ENCODE results near the gene GALNT6. TPM values are rescaled to one million over a fixed set of nuclear protein-coding genes. Genes with fewer than 3 reads are reported as not detected.

Gene GALNT6
- total and polyA plus RNA-seq, 2 donors (not counting 3 experiments of a cell fraction or from before 2014, with no cell fraction given), result 18.7 to 39.2 TPM

DNA sequence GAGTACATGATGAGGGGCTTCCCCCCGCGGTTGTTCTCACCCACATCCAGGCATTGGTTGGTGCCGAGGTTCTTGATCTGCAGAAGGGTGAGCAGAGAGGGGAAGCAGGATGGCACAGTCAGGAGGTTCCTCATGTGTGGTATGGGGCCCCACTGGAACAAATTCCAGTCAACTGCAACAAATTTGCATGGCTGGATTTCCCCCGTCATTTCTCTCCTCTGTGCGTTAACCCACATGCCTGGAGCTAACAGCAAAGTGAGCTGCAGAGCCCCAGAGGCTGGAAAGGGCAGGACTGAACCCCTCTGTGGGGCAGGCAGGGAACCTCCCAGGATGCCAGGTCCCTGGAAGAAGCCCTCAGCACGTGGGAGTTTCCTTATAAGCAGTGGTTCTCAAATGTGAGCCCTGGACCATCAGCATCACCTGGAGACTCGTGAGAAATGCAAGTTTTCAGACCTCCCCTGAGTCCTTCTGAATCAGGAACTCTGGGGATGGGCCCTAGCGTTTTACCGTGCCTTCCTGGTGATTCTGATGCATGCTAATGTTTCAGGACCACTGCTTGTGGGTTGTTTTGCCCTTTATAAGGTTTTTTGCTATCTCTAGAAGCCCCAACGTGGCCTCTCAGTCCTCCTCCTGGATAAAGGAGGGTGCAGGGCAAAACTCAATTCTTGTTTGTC, 33.7 kb downstream of the GALNT6 start:
- Histone ChIP-seq H3K36me3 (ENCODE audit: control insufficient read depth in 2 of 2, extremely low read depth in 1 of 2, insufficient read depth in 2 of 2, low read length in 2 of 2) (peaks cover 0 to 3% of the 10 kb centered on the region in 2 experiments), H2AFZ (ENCODE audit: low read depth, low read length) (no peak overlapping the region), H3K4me2 (ENCODE audit: insufficient read depth, low read length) (no peak overlapping the region), H3K27ac (ENCODE audit: insufficient read depth, low read depth, low read length) (no peak overlapping the region), H3K9me1 (replicated peaks; ENCODE audit: control insufficient read depth, extremely low read depth, insufficient read depth, low read length) (no peaks in the 10 kb centered on the region), H4K20me1 (replicated peaks; ENCODE audit: control insufficient read depth, extremely low read depth, insufficient read depth, low read length) (no peaks in the 10 kb centered on the region), H3K9me3 (replicated peaks; ENCODE audit: control insufficient read depth, insufficient read depth, low read length) (no peaks in the 10 kb centered on the region), H3K27me3 (ENCODE audit: control insufficient read depth in 2 of 2, insufficient read depth in 2 of 2, low read length in 2 of 2) (no peaks in the 10 kb centered on the region), H3K4me3 (replicated peaks in 1 of 3; ENCODE audit: insufficient read depth in 1 of 3, low read depth in 1 of 3, low read length in 3 of 3) (no peak overlapping the region), H3K4me1 (ENCODE audit: control insufficient read depth, extremely low read depth, insufficient read depth, low read length) (no peaks in the 10 kb centered on the region), H3K9ac (replicated peaks; ENCODE audit: extremely low read depth, insufficient read depth, low read length) (no peak overlapping the region), H3K79me2 (ENCODE audit: control insufficient read depth, insufficient read depth, low read length) (no peaks in the 10 kb centered on the region)
- no peak for DNase-seq (ENCODE audit: low read depth, low spot score)
- BruUV-seq (replicated peaks), result no TSS peak
- POLR2A ChIA-PET, result no interaction called here
- CTCF ChIA-PET, result no interaction called here
- TF ChIP-seq FOS (IDR thresholded peaks at IDR 0.05; ENCODE audit: borderline replicate concordance, insufficient read depth, low read length), result no peak
- no peak for TF ChIP-seq POLR2A (IDR thresholded peaks at IDR 0.05; ENCODE audit: low read depth, low read length)
- no peak for TF ChIP-seq JUN (IDR thresholded peaks at IDR 0.05; ENCODE audit: borderline replicate concordance, insufficient read depth, insufficient read length, low read depth)
- no peak for TF ChIP-seq EZH2 (IDR thresholded peaks at IDR 0.05; ENCODE audit: borderline replicate concordance, low read depth, low read length, severe bottlenecking)
- TF ChIP-seq, protein P1, sequence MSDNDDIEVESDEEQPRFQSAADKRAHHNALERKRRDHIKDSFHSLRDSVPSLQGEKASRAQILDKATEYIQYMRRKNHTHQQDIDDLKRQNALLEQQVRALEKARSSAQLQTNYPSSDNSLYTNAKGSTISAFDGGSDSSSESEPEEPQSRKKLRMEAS (IDR thresholded peaks at IDR 0.05; ENCODE audit: insufficient read depth, insufficient read length), result no peak
- TF ChIP-seq GATA2 (IDR thresholded peaks at IDR 0.05; ENCODE audit: insufficient read depth, insufficient read length, low read depth, low read length), result no peak
- no peak for TF ChIP-seq POLR2AphosphoS5 (IDR thresholded peaks at IDR 0.05; ENCODE audit: insufficient read depth, low read depth, low read length)
- no peak for TF ChIP-seq MYC (IDR thresholded peaks at IDR 0.05; ENCODE audit: low read depth, low read length)
- TF ChIP-seq, protein P2, sequence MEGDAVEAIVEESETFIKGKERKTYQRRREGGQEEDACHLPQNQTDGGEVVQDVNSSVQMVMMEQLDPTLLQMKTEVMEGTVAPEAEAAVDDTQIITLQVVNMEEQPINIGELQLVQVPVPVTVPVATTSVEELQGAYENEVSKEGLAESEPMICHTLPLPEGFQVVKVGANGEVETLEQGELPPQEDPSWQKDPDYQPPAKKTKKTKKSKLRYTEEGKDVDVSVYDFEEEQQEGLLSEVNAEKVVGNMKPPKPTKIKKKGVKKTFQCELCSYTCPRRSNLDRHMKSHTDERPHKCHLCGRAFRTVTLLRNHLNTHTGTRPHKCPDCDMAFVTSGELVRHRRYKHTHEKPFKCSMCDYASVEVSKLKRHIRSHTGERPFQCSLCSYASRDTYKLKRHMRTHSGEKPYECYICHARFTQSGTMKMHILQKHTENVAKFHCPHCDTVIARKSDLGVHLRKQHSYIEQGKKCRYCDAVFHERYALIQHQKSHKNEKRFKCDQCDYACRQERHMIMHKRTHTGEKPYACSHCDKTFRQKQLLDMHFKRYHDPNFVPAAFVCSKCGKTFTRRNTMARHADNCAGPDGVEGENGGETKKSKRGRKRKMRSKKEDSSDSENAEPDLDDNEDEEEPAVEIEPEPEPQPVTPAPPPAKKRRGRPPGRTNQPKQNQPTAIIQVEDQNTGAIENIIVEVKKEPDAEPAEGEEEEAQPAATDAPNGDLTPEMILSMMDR (IDR thresholded peaks at IDR 0.05; ENCODE audit: extremely low read depth in 1 of 2, insufficient read depth in 1 of 2, low read depth in 1 of 2, low read length in 2 of 2), result no peak
- intact Hi-C loops (cut with micrococcal nuclease) (no loop called here), dilution Hi-C loops (cut with MboI; ENCODE audit: extremely low pct_ligation_motif_present, low sequenced_read_pairs) (no loop called here)
- no peak for FAIRE-seq
